Activated CD8-positive, alpha-beta T cell treated with anti-CD3 and anti-CD28 coated beads, Interleukin-2, amount 10 ng/mL, durations not matched to agents 7 days and 5 days (primary cell): ENCODE data around the gene FAM193A. TPM values are rescaled to one million over a fixed set of nuclear protein-coding genes. Genes with fewer than 3 reads are reported as not detected.
"Not testable (repeated sequence)": the region's sequence is repeated elsewhere in the genome, so short reads cannot be mapped to it uniquely, and the experiment has no call there.

Experiments used
- ATAC-seq: fragments of 150-1000 bp; cut with Tn5 transposase; one replicate; pipeline ENCODE4 v1.10.0; 2021; ENCODE audit warnings: moderate library complexity
- CTCF ChIA-PET: fragments of 350-600 bp; sonication (Branson Sonifier 250); formaldehyde crosslinking; loops from one replicate; lab custom pipeline; 2021; ENCODE audit warnings: antibody characterized with exemption; lab: Charles Lee
- POLR2A ChIA-PET: fragments of 350-600 bp; sonication (Branson Sonifier 250); formaldehyde crosslinking; loops from one replicate; lab custom pipeline; 2021; ENCODE audit warnings: antibody characterized with exemption; lab: Charles Lee
- DNase-seq: peaks from one replicate; pipeline ENCODE4 v3.0.0-alpha.2; 2020
- H3K27ac Mint-ChIP-seq: one replicate; pipeline ENCODE4 v1.8.0; 2021; ENCODE audit warnings: mild to moderate bottlenecking, mixed read lengths
- H3K27me3 Mint-ChIP-seq: one replicate; pipeline ENCODE4 v1.8.0; 2021; ENCODE audit warnings: low read depth, mixed read lengths
- H3K36me3 Mint-ChIP-seq: one replicate; pipeline ENCODE4 v1.8.0; 2021; ENCODE audit warnings: low read depth, mixed read lengths
- H3K4me1 Mint-ChIP-seq: one replicate; pipeline ENCODE4 v1.8.0; 2021; ENCODE audit warnings: low read depth, mixed read lengths
- H3K4me3 Mint-ChIP-seq: one replicate; pipeline ENCODE4 v1.8.0; 2021; ENCODE audit warnings: mild to moderate bottlenecking, mixed read lengths
- H3K9me3 Mint-ChIP-seq: one replicate; pipeline ENCODE4 v1.8.0; 2022; ENCODE audit warnings: mixed read lengths; ENCODE audit not compliant: insufficient read depth
- total RNA-seq, 2 experiments: library from RNA; stranded (reverse); gene quantifications; one replicate each; pipeline ENCODE4 v1.2.3, GENCODE V29; 2021

The FAM193A gene
- total RNA-seq, 2 experiments from 2014 or later, result 31.9 to 33.0 TPM

DNA sequence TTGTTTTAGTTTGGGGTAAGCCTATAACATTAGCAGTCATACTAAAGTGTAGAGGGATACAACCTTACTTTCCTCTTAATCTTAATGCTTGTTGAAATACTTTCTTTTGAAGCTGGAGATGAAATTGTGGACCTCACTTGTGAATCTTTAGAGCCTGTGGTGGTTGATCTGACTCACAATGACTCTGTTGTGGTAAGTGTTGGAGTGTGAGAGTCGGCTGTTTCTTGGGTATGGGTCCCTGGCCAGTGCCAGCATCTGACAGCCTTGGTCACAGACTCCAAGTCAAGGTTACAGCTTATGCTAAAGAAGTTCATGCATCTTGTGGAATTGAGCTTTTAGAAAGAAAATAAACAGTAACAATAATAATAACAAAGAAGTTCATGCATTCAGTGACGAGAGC lies 35.9 kb upstream of the FAM193A start:
- no peak for ATAC-seq
- Mint-ChIP-seq H3K36me3 (peaks cover 64% of the 10 kb centered on the region), H3K27me3 (no peaks in the 10 kb centered on the region)

DNA sequence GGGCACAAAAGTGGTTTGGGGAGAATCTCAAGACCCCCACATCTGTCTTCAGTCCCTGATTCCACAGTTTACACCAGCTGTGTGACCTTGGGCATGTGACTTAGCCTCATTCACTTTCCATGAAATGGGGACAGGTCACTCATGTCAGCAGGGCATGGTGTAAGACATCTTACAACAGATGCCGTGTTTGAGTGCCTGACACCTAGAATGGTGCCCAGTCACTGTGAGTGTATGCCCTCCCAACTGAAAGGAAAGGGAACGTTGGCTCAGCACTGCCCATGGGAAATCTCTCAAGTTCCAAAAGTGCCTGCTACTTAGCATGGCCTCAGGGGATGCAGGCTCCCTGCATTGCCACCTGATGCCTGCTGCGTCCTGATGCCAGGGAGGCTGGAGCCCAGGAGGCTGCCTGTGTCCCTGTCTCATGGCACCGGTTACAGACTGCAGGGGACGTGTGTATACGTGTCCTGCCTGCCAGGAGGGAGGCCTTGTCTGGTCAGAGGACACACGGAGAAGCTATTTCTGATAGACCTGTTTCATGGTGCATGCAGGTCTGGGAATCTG lies 35.3 kb upstream of the FAM193A start:
- Mint-ChIP-seq H3K9me3 (no peaks in the 10 kb centered on the region), H3K27ac (peak overlapping the region; percentile 34), H3K4me1 (peaks cover 2% of the 10 kb centered on the region), H3K4me3 (no peak overlapping the region), H3K36me3 (peaks cover 65% of the 10 kb centered on the region), H3K27me3 (no peaks in the 10 kb centered on the region)
- ATAC-seq (no peak), DNase-seq (no peak)
- CTCF ChIA-PET, result no interaction called here
- POLR2A ChIA-PET, result interaction anchor here (0.6 kb wide), 1 partner anchor 11 kb away, joined by 3 read pairs; no protein-coding TSS in a partner anchor

More for the DNA sequence above, 35.9 kb upstream of the FAM193A start:
- no peak overlapping the region for H3K27ac Mint-ChIP-seq
- CTCF ChIA-PET, result no interaction called here
- H3K4me1 Mint-ChIP-seq, result peaks cover 2% of the 10 kb centered on the region
- H3K9me3 Mint-ChIP-seq, result no peaks in the 10 kb centered on the region
- no peak overlapping the region for H3K4me3 Mint-ChIP-seq
- no peak for DNase-seq
- POLR2A ChIA-PET, result interaction anchor here (0.6 kb wide), 1 partner anchor 11 kb away, joined by 3 read pairs; no protein-coding TSS in a partner anchor

DNA sequence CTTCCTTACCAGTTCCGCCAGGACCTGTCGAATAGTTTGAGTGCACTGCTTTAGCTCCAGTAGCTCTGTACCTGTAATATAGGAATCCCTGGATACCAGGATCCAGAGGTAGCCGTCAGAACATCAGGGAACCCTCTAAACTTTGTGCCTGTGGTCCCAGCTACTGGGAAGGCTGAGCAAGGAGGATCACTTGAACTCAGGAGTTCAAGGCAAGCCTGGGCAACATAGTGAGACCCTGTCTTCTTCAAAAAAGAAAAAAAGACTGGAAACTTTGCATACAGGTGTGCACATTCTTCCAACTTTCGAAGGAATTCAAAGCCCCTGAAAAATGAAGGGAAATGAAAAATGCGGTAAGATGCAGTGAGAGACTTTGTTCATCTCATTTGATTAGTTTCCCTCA lies 32.6 kb upstream of the FAM193A start:
- Mint-ChIP-seq H3K4me3 (no peak overlapping the region), H3K36me3 (peaks cover 67% of the 10 kb centered on the region), H3K27me3 (no peaks in the 10 kb centered on the region), H3K9me3 (no peaks in the 10 kb centered on the region), H3K27ac (no peak overlapping the region), H3K4me1 (peaks cover 4% of the 10 kb centered on the region)
- ATAC-seq (no peak), DNase-seq (no peak)
- ChIA-PET CTCF (no interaction called here), POLR2A (no interaction called here)

DNA sequence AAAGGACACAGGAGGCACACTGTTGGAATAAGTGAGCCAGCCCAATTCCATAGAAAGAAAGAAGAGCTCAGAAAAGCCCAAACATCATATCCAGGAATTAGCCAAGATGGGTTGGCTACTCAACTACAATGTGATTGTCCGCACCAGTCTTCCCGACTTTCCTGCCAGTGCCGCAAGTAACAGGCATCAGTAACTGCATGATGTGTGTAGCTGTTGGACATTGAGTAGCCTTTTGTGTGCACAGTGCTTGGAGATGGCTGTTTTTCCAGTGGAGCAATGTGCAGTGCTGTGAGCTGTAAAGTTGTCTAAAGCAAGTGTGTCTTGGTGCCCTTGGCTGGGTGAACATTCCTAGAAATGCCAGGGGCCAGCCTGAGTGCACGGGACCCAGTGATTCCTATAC lies 29.2 kb upstream of the FAM193A start:
- POLR2A ChIA-PET, result no interaction called here
- CTCF ChIA-PET, result no interaction called here
- no peak for ATAC-seq
- DNase-seq, result no peak
- Mint-ChIP-seq H3K9me3 (no peaks in the 10 kb centered on the region), H3K4me3 (no peak overlapping the region), H3K36me3 (peaks cover 64% of the 10 kb centered on the region), H3K27ac (no peak overlapping the region), H3K27me3 (no peaks in the 10 kb centered on the region), H3K4me1 (peaks cover 16% of the 10 kb centered on the region)

DNA sequence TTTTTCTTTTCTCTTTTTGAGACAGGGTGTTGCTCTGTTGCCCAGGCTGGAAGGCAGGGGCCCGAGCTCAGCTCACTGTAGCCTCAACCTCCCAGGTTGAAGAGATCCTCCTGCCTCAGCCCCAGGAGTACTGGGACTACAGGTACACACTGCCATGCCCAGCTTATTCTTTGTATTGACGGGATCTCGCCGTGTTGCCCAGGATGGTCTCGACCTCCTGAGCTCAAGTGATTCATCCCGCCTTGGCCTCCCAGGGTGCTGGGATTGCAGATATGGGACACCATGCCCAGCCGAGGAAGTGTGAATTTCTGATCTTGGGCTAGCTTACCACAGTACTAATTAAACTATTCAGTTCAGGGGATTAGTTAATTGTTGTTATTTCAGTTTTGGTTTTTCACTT lies 28.6 kb upstream of the FAM193A start:
- ChIA-PET POLR2A (no interaction called here), CTCF (interaction anchor here (0.6 kb wide), 1 partner anchor 289 kb away, joined by 3 read pairs; no protein-coding TSS in a partner anchor)
- H3K4me1 Mint-ChIP-seq, result peaks cover 16% of the 10 kb centered on the region
- H3K9me3 Mint-ChIP-seq, result no peaks in the 10 kb centered on the region
- H3K27me3 Mint-ChIP-seq, result no peaks in the 10 kb centered on the region
- no peak overlapping the region for H3K4me3 Mint-ChIP-seq
- no peak overlapping the region for H3K27ac Mint-ChIP-seq
- DNase-seq (no peak), ATAC-seq (no peak)
- peaks cover 65% of the 10 kb centered on the region for H3K36me3 Mint-ChIP-seq

DNA sequence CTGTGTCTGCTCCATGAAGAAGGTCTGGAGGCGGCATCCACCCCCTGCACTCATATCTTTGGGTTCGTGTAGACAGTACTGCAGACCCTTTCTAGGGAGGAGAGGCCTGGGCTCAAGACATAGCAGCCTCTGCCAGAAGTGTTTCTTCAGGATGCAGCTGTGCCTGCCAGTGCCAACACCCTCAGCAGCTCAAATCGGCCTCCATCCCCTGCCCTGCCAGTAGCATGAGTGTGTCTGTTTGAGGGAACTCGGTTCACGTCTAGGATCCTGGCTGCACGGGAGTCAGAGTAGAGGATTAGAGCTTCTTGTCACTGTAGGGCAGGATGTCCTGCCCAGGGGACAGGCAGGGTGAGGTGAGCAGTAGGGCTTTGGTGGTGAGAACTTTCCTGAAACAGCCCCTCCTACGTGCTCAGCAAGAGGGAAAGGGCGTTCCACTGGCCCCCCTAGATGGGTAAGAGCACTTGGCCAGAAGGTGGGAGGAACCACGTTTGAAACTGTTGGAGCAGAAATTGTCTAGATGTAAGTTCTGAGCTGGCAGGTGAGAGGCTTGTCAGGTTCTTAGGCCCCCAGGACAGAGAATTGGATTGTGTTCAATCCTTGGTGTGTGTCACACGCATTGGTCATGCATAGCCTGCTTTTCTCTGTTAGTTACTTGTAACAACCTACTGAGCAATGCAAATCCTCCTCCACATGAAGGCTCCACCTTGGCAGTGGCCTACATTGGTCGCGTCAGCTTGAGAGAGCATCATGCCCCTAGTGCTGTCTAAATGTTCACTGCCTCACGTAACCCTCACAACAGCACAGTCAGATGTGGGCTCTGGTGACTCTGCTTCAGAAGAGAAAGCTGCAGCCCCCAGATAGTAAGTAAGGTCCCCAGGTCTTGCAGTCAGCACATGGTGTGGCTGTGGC lies 25.8 kb upstream of the FAM193A start:
- H3K4me1 Mint-ChIP-seq, result peaks cover 16% of the 10 kb centered on the region
- POLR2A ChIA-PET, result no interaction called here
- H3K9me3 Mint-ChIP-seq, result no peaks in the 10 kb centered on the region
- no peaks in the 10 kb centered on the region for H3K27me3 Mint-ChIP-seq
- ATAC-seq (no peak), DNase-seq (no peak)
- peak overlapping the region; percentile 20 for H3K27ac Mint-ChIP-seq
- H3K4me3 Mint-ChIP-seq, result no peak overlapping the region
- peaks cover 74% of the 10 kb centered on the region for H3K36me3 Mint-ChIP-seq
- CTCF ChIA-PET, result no interaction called here

DNA sequence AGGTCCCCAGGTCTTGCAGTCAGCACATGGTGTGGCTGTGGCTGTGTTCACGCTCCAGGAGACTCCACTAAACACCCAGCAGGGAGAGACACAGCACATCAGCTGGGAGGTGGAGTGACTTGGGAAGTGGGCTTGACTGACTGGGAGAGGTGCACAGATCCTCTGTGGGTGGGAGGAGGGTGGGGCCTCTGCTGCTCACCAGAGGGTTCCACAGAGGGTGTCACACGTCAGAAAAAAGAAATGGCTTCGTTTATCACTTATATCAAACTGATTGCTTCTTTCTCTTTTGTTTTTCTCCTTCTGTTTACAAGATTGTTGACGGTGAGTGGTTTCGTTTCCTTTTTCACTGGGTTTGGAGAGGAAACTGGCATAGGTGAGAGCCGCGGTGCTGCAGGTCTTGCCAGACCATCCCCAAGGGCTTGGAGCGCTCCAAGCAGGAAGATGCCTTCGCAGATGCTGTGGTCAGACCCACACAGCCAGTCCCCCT lies 24.8 kb upstream of the FAM193A start:
- Mint-ChIP-seq H3K4me1 (peaks cover 16% of the 10 kb centered on the region), H3K36me3 (peaks cover 73% of the 10 kb centered on the region)

DNA sequence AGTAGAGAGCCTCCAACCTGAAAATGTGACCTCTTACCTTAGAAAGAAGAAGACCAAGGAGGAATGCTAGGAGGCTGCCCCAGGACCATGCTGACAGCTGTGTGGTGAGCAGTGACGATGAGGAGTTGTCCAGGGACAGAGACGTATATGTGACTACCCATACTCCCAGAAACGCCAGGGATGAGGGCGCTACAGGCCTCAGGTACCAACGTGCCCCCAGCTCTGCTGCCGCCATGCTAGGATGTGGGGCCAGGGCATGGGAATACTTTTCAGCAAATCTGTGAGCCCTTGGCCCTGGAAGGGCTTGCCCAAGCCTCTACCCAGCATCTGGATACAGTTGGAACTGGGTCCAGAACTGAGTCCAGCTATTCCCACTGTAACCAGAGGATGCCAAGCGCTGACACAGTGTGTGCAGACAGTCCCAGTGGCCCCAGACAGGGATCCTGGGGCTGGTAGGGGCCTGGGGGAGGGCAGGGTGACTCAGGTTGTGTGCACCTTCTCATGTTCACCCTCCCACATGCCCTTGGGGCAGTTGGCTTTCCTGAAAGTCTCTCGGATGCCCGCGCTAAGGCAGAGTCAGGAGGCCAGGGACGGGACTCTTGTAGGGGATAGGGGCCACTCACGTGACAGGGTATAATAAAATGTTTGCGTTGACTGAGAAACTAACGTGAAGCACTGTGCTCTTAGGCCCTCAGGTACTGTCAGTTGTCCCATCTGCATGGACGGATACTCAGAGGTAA lies 23.9 kb upstream of the FAM193A start:
- H3K9me3 Mint-ChIP-seq, result no peaks in the 10 kb centered on the region
- DNase-seq (no peak), ATAC-seq (no peak)
- CTCF ChIA-PET, result interaction anchor here (0.7 kb wide), 1 partner anchor 23 kb away, joined by 3 read pairs; no protein-coding TSS in a partner anchor
- H3K4me1 Mint-ChIP-seq, result peaks cover 16% of the 10 kb centered on the region
- POLR2A ChIA-PET, result interaction anchor here (1.1 kb wide), 1 partner anchor 15 kb away, joined by 4 read pairs; no protein-coding TSS in a partner anchor
- peaks cover 68% of the 10 kb centered on the region for H3K36me3 Mint-ChIP-seq
- no peaks in the 10 kb centered on the region for H3K27me3 Mint-ChIP-seq
- H3K4me3 Mint-ChIP-seq, result no peak overlapping the region
- peak overlapping the region; percentile 68 for H3K27ac Mint-ChIP-seq

More for the DNA sequence above, 24.8 kb upstream of the FAM193A start:
- no peaks in the 10 kb centered on the region for H3K9me3 Mint-ChIP-seq
- DNase-seq, result no peak
- CTCF ChIA-PET, result interaction anchor here (0.7 kb wide), 1 partner anchor 24 kb away, joined by 3 read pairs; no protein-coding TSS in a partner anchor
- POLR2A ChIA-PET, result no interaction called here
- no peak overlapping the region for H3K4me3 Mint-ChIP-seq
- no peaks in the 10 kb centered on the region for H3K27me3 Mint-ChIP-seq
- peak; percentile 37 for ATAC-seq
- H3K27ac Mint-ChIP-seq, result peak overlapping the region; percentile 68

DNA sequence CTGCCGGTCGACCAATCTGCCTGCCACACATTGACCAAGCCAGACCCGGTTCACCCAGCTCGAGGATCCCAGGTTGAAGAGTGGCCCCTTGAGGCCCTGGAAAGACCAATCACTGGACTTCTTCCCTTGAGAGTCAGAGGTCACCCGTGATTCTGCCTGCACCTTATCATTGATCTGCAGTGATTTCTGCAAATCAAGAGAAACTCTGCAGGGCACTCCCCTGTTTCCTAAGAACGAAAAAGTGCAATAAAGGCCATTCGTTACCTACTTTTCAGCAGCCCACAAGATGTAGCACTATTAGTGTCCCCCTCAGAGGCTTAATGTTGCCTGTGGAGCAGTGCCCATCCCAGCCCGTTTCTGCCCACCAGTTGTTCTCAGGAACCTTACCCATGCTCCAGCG lies 22.3 kb upstream of the FAM193A start:
- H3K27ac Mint-ChIP-seq, ATAC-seq, H3K9me3 Mint-ChIP-seq, CTCF ChIA-PET, DNase-seq, H3K4me3 Mint-ChIP-seq, POLR2A ChIA-PET, H3K27me3 Mint-ChIP-seq: not testable (repeated sequence)
- H3K4me1 Mint-ChIP-seq, result peaks cover 14% of the 10 kb centered on the region
- H3K36me3 Mint-ChIP-seq, result peaks cover 65% of the 10 kb centered on the region

DNA sequence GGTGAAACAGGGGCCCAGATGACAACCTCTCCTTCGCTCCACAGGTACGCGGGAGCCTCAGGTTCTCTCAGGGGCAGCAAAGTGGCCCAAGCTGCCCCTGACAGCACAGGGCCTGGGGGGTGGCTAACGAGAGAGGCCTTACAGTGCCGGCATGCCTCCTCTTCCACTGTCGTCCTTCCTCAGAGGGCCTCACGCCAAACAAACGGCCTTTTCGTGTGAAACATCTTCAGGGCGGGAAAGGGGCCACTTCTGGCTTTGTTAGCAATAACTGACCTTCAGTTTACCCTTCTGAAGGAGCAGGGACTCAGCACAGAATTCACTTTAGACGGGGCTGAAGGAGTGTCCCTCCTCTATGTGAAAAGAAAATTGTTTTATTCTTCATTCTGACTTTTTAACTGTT lies 21.5 kb upstream of the FAM193A start:
- H3K36me3 Mint-ChIP-seq, result peaks cover 60% of the 10 kb centered on the region
- H3K4me3 Mint-ChIP-seq, CTCF ChIA-PET, H3K27me3 Mint-ChIP-seq, H3K27ac Mint-ChIP-seq, POLR2A ChIA-PET, ATAC-seq, DNase-seq, H3K9me3 Mint-ChIP-seq: not testable (repeated sequence)
- peaks cover 11% of the 10 kb centered on the region for H3K4me1 Mint-ChIP-seq

DNA sequence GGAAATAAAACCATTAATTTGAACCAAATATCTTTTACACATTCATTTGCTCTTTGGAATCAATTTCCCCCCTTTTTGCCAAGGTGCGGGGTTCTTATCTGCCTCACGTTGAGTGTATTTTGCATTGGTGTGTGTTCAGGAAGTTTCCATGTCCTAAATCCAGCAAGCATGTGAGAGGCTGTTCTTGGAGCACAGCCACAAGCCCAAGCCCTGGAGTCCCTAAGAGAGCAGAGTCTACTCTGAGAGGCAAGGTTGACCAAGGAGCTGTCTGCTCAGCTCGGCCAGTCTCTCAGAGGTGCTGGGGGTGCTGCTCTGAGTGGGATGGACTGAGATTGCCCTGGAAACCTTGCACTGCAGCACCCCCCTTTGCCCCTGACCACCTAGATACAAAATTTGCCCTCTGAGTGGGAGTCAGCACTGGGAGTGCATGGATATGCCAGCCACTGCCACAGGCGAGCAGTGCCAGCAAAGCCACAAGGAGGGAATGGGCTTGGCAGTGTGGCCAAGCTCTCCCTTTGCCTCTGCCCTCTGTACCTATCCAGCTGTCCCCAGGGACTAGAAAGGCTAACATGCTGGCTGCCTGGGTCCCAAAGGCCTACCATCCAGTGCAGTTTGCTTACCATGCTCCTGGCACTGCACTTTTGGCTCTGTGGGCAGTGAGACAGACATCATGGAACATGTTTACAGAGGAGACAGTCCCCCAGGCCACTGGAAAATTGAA lies 20.5 kb upstream of the FAM193A start:
- Mint-ChIP-seq H3K36me3 (peaks cover 51% of the 10 kb centered on the region), H3K4me1 (peaks cover 4% of the 10 kb centered on the region), H3K27ac (no peak overlapping the region), H3K4me3 (no peak overlapping the region), H3K9me3 (no peaks in the 10 kb centered on the region), H3K27me3 (no peaks in the 10 kb centered on the region)
- ChIA-PET POLR2A (interaction anchor here (0.9 kb wide), 1 partner anchor 10 kb away, joined by 3 read pairs; no protein-coding TSS in a partner anchor), CTCF (no interaction called here)
- ATAC-seq, result peak; percentile 27
- no peak for DNase-seq
